Spinal cord (tissue), 10 donors: ENCODE measurements around the gene ITGA5. TPM values are rescaled to one million over a fixed set of nuclear protein-coding genes. Genes with fewer than 3 reads are reported as not detected.
A peak's percentile ranks its signal among the peaks of the same experiment; 100 is the strongest.

Experiments
- DNase-seq, 6 donors: peaks; one replicate each; pipeline versions ENCODE4 v3.0.0 to v3.0.0-alpha.2; 2013 to 2015; ENCODE audit warnings: low spot score in 6 of 6, low read depth in 4 of 6
- H3K27ac ChIP-seq: one replicate; pipeline ENCODE4 v1.5.1; 2013; ENCODE audit warnings: low read depth, low read length, control low read depth
- H3K27me3 ChIP-seq: one replicate; pipeline ENCODE4 v1.6.1; 2013; ENCODE audit warnings: low read length; ENCODE audit not compliant: control insufficient read depth, insufficient read depth
- H3K36me3 ChIP-seq: one replicate; pipeline ENCODE4 v1.6.1; 2013; ENCODE audit warnings: low read length; ENCODE audit not compliant: control insufficient read depth, insufficient read depth
- H3K4me1 ChIP-seq: one replicate; pipeline ENCODE4 v1.6.1; 2013; ENCODE audit warnings: low read length; ENCODE audit not compliant: control insufficient read depth, insufficient read depth
- H3K4me3 ChIP-seq: one replicate; pipeline ENCODE4 v1.5.1; 2013; ENCODE audit warnings: low read depth, low read length, control low read depth
- H3K9me3 ChIP-seq: one replicate; pipeline ENCODE4 v1.6.1; 2013; ENCODE audit warnings: low read length; ENCODE audit not compliant: control insufficient read depth, insufficient read depth
- WGBS: methylation state at CpG from one replicate; pipeline ENCODE4 v1.1.5; 2013; ENCODE audit warnings: missing lambda C conversion rate; ENCODE audit not compliant: insufficient coverage; 5-methylcytosine and 5-hydroxymethylcytosine counted together
- long read RNA-seq, 4 donors: transcript quantifications; one replicate each; lab custom pipeline, GENCODE V29; 2026
- polyA plus RNA-seq, 2 donors: library from polyadenylated mRNA; unstranded; fragments of 120-200 nt; gene quantifications; one replicate each; pipeline ENCODE4 v1.2.1, GENCODE V29; 2013; ENCODE audit not compliant: insufficient read length in 2 of 2
- total RNA-seq, 2 donors: library from RNA; depleted of rRNA in 1 of 2; stranded (reverse); fragments of 120-200 nt in 1 of 2; fragments of >200 nt in 1 of 2; gene quantifications; one replicate each; pipeline versions ENCODE4 v1.2.3 to v1.2.4, GENCODE V29; 2013 to 2014
- donor health status: healthy.

Gene ITGA5
- total RNA-seq (10 to 100 TPM; 20.8 to 43.0 TPM), polyA plus RNA-seq (10 to 100 TPM; 12.3 to 19.3 TPM)
- long read RNA-seq, donor 1, full-length matches to known transcripts, result 2 of 2 reads
- long read RNA-seq, donor 1, partial matches to known transcripts, result 0 of 2 reads
- long read RNA-seq, donor 1, other reads (novel, unspliced or antisense), result 0 of 2 reads
- long read RNA-seq, donor 2, result 0 reads
- long read RNA-seq, donor 3, result 0 reads
- long read RNA-seq, donor 4, full-length matches to known transcripts, result 2 of 2 reads
- long read RNA-seq, donor 4, partial matches to known transcripts, result 0 of 2 reads
- long read RNA-seq, donor 4, other reads (novel, unspliced or antisense), result 0 of 2 reads

DNA sequence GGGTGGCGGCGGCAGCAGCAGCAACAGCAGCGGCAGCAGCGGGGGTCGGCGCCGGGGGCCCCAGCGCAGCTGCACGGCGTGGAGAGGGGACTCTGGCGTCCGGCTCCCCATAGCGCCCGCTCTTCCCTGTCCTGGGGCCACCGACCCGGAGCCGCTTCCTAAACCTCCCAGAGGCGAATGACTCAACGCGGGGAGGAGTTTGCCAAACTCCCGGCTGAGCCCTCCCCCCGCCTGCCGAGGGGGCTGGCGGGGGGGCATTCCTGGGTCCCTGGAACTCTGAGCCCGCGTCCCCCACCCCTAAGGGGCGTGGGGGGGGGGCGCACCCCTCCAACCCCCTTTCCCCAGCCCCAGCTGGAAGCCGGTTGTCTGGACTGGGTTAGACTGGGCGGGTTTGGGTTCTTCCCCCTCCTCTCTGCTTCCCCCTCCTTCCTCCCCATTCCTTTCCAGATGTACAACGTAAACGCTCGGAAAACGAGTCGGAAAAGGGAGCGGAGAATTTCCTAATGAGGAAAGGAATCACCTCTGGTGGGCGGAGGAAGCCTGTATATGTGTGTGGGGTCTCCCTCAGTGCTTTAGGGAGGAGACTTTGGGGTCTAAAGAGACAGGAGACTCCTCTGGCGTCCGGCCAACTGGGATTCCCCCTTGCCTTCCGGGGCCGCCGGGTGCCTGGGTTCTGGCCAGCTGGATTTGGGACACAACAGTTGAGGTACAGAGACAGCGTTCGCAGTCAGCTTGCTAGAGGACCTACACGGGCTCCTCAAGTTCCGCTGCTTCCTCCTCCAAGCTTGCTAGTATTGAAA lies at the start of gene ITGA5:
TSS of gene ITGA5 (minus strand) at position 179 of the 800 bp plus-strand sequence. CDS start at position 111, 68 bp downstream.
- no peaks in the 10 kb centered on the region for H3K9me3 ChIP-seq
- peak within 1 kb of the TSS; percentile 48 for H3K27ac ChIP-seq
- H3K27me3 ChIP-seq, result peaks cover 22% of the 10 kb centered on the region
- H3K4me3 ChIP-seq, result peak within 1 kb of the TSS; percentile 60
- DNase-seq, result peak in 2 of 6 donors; percentile 26 to 58
- no peaks in the 10 kb centered on the region for H3K36me3 ChIP-seq
- H3K4me1 ChIP-seq, result peaks cover 31% of the 10 kb centered on the region
- 6% methylated on average over 27 of the region's 46 CpGs for WGBS

DNA sequence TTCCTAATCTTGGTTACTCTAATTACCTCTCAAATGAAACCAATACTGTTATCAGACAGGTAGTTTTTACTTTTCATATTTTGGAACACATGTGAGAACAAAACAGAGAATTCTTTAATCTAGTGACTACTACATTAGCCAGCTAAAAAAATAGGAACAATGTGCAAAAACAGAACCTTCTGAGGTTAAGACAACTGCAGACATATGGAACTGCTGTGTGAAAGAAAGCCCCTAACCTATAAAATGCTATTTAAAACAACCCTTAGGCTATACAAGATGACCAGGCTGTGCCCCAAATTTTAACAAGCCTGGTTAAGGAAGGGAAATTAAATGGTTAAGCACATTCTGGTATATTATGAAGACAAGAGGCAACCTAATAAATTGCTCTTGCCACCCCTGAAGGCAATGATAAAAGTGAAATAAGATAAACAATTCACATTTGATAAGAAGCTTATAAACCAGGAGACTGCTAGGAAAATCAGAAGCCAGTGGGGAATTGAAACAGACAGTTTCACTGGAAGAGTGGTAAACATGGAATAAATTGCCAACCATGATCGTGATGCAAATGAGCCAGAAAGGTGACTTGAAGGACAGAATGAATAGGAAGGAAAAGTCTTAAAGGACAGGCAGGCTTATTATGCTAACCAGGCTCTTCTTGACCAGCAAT lies 46.9 kb upstream of the ITGA5 start:
- Histone ChIP-seq H3K9me3 (no peaks in the 10 kb centered on the region), H3K4me3 (no peak overlapping the region), H3K27me3 (no peaks in the 10 kb centered on the region), H3K4me1 (no peaks in the 10 kb centered on the region), H3K36me3 (no peaks in the 10 kb centered on the region), H3K27ac (no peak overlapping the region)
- DNase-seq, result peak in 1 of 6 donors; percentile 67
- 44% methylated on average over 1 of the region's 1 CpG for WGBS

DNA sequence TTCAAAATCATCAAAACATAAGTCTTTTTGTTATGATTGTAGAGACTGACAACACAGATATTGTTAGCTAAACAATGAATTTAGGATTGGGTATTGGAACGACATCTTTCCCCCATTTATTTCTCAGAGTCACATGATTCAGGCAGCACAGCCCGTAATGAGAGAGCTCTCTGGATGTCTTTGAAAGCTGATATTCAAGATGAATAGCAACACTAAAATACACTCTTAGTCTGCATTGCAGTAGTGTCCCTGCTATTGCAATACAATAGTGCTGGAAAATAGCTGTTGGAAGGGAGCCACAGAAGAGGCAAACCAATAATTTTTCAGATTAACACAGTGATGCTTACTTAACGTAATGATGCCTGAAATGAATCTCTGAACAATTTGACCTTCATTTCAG lies 44.4 kb upstream of the ITGA5 start:
- Histone ChIP-seq H3K36me3 (no peaks in the 10 kb centered on the region), H3K4me3 (no peak overlapping the region), H3K27ac (no peak overlapping the region), H3K27me3 (no peaks in the 10 kb centered on the region), H3K4me1 (no peaks in the 10 kb centered on the region), H3K9me3 (no peaks in the 10 kb centered on the region)
- peak in 2 of 6 donors; percentile 34 to 85 for DNase-seq
- no CpG with 5 or more reads among the region's 3 CpGs for WGBS

DNA sequence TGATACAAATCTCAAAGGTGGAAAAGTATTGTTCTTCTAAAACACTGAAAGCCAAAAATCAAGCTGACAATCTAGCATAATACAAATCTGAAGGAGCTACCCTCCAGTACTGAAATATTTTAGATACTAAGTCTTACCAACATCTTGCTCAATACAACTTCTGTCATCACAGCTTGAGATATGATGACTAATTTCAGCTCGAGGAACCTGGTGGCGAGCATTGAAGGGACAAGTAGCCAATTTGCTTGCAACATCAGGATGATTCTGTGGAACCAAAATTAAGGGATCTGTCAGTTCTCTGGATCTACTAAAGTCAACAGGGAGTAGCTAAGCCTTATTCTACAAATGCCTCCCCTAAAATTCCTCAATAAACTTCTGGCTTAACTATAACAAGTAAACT lies 44.0 kb upstream of the ITGA5 start:
- WGBS, result 71% methylated on average over 2 of the region's 2 CpGs
- Histone ChIP-seq H3K27me3 (no peaks in the 10 kb centered on the region), H3K4me3 (no peak overlapping the region), H3K27ac (no peak overlapping the region), H3K4me1 (no peaks in the 10 kb centered on the region), H3K9me3 (no peaks in the 10 kb centered on the region), H3K36me3 (no peaks in the 10 kb centered on the region)
- DNase-seq, result peak in 1 of 6 donors; percentile 10

DNA sequence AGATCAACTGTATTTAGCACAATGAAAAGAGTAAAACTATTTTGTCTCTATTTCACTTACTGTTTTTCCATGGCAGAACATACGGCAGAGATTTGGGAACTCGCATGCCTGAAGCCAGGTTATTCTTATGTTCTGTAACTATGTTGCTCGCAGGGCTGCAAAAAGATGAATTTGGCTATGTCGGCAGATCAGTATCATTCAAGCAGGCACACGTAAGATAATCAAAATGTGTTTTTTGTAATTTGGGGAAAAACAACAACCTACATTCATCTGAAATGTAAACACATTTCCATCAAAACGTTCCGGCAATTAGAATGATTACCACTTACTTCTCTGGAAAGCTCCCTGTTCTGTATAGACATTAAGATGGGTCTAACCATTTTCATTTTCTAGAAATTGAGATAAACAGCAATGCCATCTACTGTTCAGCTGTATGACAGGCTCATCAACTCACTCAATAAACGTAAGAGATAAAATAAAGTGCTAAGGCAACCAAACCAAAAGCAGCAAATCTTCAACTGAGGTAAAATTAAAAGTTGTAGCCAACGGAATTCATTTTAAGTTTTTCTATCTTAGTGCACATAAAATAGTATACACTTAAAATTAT lies 41.4 kb upstream of the ITGA5 start:
- H3K9me3 ChIP-seq, result no peaks in the 10 kb centered on the region
- H3K27ac ChIP-seq, result no peak overlapping the region
- DNase-seq, result peak in 1 of 6 donors; percentile 66
- H3K27me3 ChIP-seq, result no peaks in the 10 kb centered on the region
- no peak overlapping the region for H3K4me3 ChIP-seq
- no peaks in the 10 kb centered on the region for H3K36me3 ChIP-seq
- H3K4me1 ChIP-seq, result no peaks in the 10 kb centered on the region
- 100% methylated on average over 1 of the region's 9 CpGs for WGBS

DNA sequence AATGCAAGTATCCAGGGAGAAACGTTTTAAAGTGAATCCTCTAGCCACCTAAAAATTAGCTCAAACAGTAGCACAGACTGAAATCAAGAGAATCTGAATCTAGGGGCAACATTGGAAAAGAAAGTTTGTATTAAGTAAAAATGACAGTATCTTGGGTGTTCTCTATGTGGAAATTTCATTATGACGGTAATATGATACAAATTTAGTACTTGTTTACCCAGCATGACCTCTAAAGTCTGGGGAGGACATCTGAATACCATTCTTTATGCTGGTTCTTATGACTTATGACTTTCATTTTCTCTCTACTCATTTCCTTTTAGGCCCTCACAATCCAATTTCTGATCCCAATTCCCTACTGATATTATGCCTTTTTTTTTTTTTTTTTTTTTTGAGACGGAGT lies 40.3 kb upstream of the ITGA5 start:
- Histone ChIP-seq H3K27me3 (no peaks in the 10 kb centered on the region), H3K27ac (no peak overlapping the region), H3K4me3 (no peak overlapping the region), H3K36me3 (no peaks in the 10 kb centered on the region), H3K9me3 (no peaks in the 10 kb centered on the region), H3K4me1 (no peaks in the 10 kb centered on the region)
- WGBS, result no CpG with 5 or more reads among the region's 3 CpGs
- no peak for DNase-seq

DNA sequence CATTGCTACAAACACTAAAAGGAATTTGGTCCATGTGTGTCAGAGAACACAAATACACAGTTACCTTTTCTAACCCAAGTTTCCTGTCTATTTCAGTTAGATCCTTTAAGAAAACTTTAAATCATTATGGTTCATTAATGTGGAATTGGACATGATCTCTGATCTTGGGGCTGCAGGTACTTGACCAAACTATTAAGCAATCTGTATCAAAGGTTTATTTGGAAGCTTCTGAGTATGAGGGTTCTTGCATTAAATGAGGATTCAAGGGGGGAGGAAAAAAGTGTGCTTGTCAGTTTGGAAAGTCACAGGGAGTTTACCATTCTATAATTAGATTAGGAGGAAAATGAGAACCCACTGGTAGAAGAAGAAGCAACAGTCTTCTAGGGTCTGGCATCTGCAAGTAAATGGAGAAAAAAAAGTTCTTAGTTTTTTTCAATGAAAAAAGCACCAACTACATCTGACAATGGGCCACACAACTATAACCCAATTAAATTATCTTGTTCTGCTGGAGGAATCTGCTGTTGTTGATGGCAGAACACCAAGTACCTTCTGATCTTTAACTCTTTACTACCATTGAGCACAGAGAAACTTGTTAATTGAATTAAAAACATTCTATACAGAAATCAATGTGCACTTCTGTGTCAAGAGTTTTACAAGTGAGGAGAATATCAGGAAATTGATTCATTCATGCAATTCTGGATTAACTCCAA lies 36.8 kb upstream of the ITGA5 start:
- Histone ChIP-seq H3K36me3 (no peaks in the 10 kb centered on the region), H3K27me3 (no peaks in the 10 kb centered on the region), H3K4me3 (no peak overlapping the region), H3K9me3 (no peaks in the 10 kb centered on the region), H3K4me1 (no peaks in the 10 kb centered on the region), H3K27ac (no peak overlapping the region)
- DNase-seq, result no peak

DNA sequence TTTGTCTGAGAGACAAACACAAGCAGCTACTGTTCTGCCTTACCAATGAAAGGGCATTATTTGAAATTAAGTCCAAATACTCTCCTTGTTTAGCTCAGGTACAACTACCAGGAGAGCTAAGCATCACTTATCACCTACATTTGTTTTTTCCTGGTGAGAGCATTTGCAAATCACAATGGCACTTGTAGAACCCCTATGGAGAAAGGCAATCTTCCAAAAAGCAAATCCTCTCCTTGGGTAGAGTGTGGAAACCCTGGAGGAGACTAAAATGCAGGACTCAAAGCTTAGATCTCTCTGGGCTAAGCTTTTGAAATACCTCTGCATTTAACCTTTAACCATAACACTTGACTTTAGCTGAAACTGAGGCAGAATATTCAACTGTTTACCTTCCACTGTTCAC lies 33.6 kb upstream of the ITGA5 start:
- peak in 1 of 6 donors; percentile 50 for DNase-seq
- Histone ChIP-seq H3K4me1 (no peaks in the 10 kb centered on the region), H3K36me3 (no peaks in the 10 kb centered on the region), H3K27me3 (no peaks in the 10 kb centered on the region), H3K4me3 (no peak overlapping the region), H3K27ac (no peak overlapping the region), H3K9me3 (no peaks in the 10 kb centered on the region)

DNA sequence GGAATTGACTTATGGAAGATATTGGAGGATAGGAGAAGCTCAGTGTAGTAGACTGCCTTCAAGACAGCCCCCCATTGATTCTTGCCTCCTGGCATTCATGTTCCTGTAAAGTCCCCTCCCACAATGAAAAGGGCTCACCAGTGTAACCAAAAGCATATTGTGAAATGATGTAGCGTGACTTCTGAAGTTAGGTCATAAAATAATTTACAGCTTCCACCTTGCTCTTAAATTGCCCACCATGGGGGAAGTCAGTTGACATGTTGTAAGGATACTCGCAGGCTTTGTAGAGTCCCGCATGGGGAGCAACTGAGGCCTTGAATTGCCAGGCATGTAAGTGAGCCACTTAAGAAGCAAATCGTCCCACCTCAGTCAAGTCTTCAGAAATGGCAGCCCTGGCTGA lies 29.3 kb upstream of the ITGA5 start:
- H3K27ac ChIP-seq, result no peak overlapping the region
- DNase-seq, result no peak
- no peaks in the 10 kb centered on the region for H3K9me3 ChIP-seq
- no peak overlapping the region for H3K4me3 ChIP-seq
- H3K4me1 ChIP-seq, result no peaks in the 10 kb centered on the region
- 43% methylated on average over 3 of the region's 4 CpGs for WGBS
- H3K27me3 ChIP-seq, result no peaks in the 10 kb centered on the region
- no peaks in the 10 kb centered on the region for H3K36me3 ChIP-seq
